ENCODE measurements around the gene CD52. TPM values are rescaled to one million over a fixed set of nuclear protein-coding genes. Genes with fewer than 3 reads are reported as not detected.

The CD52 gene, protein sequence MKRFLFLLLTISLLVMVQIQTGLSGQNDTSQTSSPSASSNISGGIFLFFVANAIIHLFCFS
- total RNA-seq (2016; rRNA removed; fragmentation: Illumina TruSeq; extraction: Trizol): not detected in 2 replicates
- total RNA-seq (2016; cell fraction: cytosol; rRNA removed; fragmentation: Illumina TruSeq; extraction: Trizol; ENCODE audit: low read depth): not detected in 2 replicates
- total RNA-seq (2016; cell fraction: insoluble cytoplasmic fraction; rRNA removed; fragmentation: Illumina TruSeq; extraction: Trizol): not detected in 2 replicates
- not detected in 2 replicates for total RNA-seq (2016; cell fraction: membrane; rRNA removed; fragmentation: Illumina TruSeq; extraction: Trizol)
- not detected in 2 replicates for total RNA-seq (2016; cell fraction: nucleus; rRNA removed; fragmentation: Illumina TruSeq; extraction: Trizol)
- 0.32 and 0.93 TPM in 2 replicates for polyA plus RNA-seq (2011; rRNA removed)
- 0.81 TPM in 2 replicates for polyA plus RNA-seq (2011; cell fraction: cytosol; rRNA removed)
- polyA plus RNA-seq (2011; cell fraction: nucleus; rRNA removed): not detected in 2 replicates
- polyA plus RNA-seq (2012): not detected in 2 replicates
- not detected in 2 replicates for polyA plus RNA-seq (2016; cell fraction: cytosol; fragmentation: Illumina TruSeq; extraction: Trizol; ENCODE audit: low read depth)
- polyA plus RNA-seq (2016; cell fraction: insoluble cytoplasmic fraction; fragmentation: Illumina TruSeq; extraction: Trizol; ENCODE audit: low read depth): not detected in 2 replicates
- polyA plus RNA-seq (2016; cell fraction: membrane; fragmentation: Illumina TruSeq; extraction: Trizol; ENCODE audit: low read depth): not detected in 2 replicates
- not detected in 2 replicates for polyA plus RNA-seq (2016; cell fraction: nucleus; fragmentation: Illumina TruSeq; extraction: Trizol; ENCODE audit: insufficient read depth, low read depth)
- 0.44 and 1.2 TPM in 2 replicates for polyA minus RNA-seq (2011; rRNA and poly(A)+ RNA removed; ENCODE audit: low replicate concordance)
- polyA minus RNA-seq (2011; cell fraction: cytosol; rRNA and poly(A)+ RNA removed): not detected in 2 replicates
- not detected in 2 replicates for polyA minus RNA-seq (2011; cell fraction: nucleus; rRNA and poly(A)+ RNA removed)
- Bru-seq, nascent RNA: not detected
- not detected for BruChase-seq, experiment 1, labeled RNA remaining after a 6-hour chase
- not detected for BruChase-seq, experiment 2, labeled RNA remaining after a 2-hour chase
- long read RNA-seq, experiment 1: 0 reads
- long read RNA-seq, experiment 2: 0 reads

DNA sequence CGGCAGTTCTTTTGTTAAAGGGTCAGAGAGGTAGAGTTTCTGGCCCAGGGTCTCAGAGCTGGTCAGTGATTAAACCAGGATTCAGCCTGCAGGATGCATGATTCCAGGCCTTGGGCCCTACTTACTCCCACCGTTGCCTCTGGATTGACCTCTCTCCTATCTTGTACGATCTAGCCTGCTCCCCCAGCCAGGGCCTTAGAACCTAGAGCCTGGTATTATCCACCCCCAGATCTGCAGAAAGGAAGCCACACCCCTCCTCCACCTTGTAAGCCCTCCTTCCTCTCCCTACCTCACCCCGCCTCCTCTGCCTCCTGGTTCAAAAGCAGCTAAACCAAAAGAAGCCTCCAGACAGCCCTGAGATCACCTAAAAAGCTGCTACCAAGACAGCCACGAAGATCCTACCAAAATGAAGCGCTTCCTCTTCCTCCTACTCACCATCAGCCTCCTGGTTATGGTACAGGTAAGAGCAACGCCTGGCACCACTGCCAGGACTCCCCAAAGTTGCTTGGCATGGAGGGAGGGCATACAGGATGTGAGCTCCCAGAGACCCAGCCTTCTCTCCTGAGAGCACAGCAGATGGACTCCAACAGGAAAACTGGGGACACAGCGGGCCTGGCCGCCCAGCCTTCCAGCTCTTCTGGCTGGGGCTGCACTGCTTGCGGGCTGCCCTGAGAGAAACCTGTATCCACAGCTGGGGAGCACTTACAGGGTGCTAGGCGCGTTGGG lies at the start of gene CD52:
TSS of gene CD52 (plus strand) at position 347 of the 726 bp plus-strand sequence. CDS start at position 407, 60 bp downstream.
- no peak for ATAC-seq
- TF ChIP-seq ZNF468 (CRISPR knock-in tag; IDR thresholded peaks at IDR 0.05) (no peak), ZNF383 (CRISPR knock-in tag; IDR thresholded peaks at IDR 0.05; ENCODE audit: borderline replicate concordance) (no peak)
- ChIA-PET POLR2A (no interaction called here), CTCF (ENCODE audit: low intra/inter-chr PET ratio, low total read pairs) (no interaction called here)
- no peaks in the 10 kb centered on the region for H3K27me3 ChIP-seq (ENCODE audit: control insufficient read depth in 1 of 2, insufficient read depth in 2 of 2, low read length in 2 of 2)
- intact Hi-C loops (cut with micrococcal nuclease; ENCODE audit: unreplicated experiment) (no loop called here), in situ Hi-C loops (cut with HindIII; ENCODE audit: extremely low pct_ligation_motif_present, low pct_unique_long_range_greater_than_20kb) (no loop called here)
- FAIRE-seq: no peak
- no peak within 1 kb of the TSS for H3K4me3 ChIP-seq (replicated peaks in 1 of 3; ENCODE audit: insufficient read depth in 1 of 3, low read depth in 2 of 3, low read length in 3 of 3)
- no TSS peak for BruUV-seq (replicated peaks)
- H3K9me3 ChIP-seq (ENCODE audit: low read length): no peaks in the 10 kb centered on the region
- H3K27ac ChIP-seq (ENCODE audit: extremely low read length, insufficient read depth, low read length): no peak within 1 kb of the TSS
- WGBS (ENCODE audit: low lambda C conversion rate): 60% methylated on average over 10 of the region's 12 CpGs
- H3K79me2 ChIP-seq (ENCODE audit: insufficient read depth, low read length): no peaks in the 10 kb centered on the region
- H3K9ac ChIP-seq (ENCODE audit: insufficient read depth, low read depth, low read length): no peak within 1 kb of the TSS
- no peak for DNase-seq (ENCODE audit: low spot score)
- H3K4me2 ChIP-seq (ENCODE audit: low read depth, low read length): no peak within 1 kb of the TSS
- H3K4me1 ChIP-seq (ENCODE audit: insufficient read depth, low read length): peaks cover 15% of the 10 kb centered on the region; the same call in 1 of the 2 replicates
- no peak within 1 kb of the TSS for H2AFZ ChIP-seq (ENCODE audit: low read length)
- no peaks in the 10 kb centered on the region for H3K36me3 ChIP-seq (replicated peaks in 1 of 2; ENCODE audit: control insufficient read depth in 1 of 2, insufficient read depth in 2 of 2, low read length in 2 of 2)
- H4K20me1 ChIP-seq (ENCODE audit: insufficient read depth, low read length): no peaks in the 10 kb centered on the region

All from HepG2 (cell line).